Activated CD4-positive, alpha-beta T cell treated with anti-CD3 and anti-CD28 coated beads for 4 hours (primary cell): ENCODE data around the gene TPRKB.
"Not testable (repeated sequence)": the region's sequence is repeated elsewhere in the genome, so short reads cannot be mapped to it uniquely, and the experiment has no call there.

ENCODE experiments used
- DNase-seq, 2 donors: peaks; one replicate each; pipeline ENCODE4 v3.0.0-alpha.2; 2020

The TPRKB gene

DNA sequence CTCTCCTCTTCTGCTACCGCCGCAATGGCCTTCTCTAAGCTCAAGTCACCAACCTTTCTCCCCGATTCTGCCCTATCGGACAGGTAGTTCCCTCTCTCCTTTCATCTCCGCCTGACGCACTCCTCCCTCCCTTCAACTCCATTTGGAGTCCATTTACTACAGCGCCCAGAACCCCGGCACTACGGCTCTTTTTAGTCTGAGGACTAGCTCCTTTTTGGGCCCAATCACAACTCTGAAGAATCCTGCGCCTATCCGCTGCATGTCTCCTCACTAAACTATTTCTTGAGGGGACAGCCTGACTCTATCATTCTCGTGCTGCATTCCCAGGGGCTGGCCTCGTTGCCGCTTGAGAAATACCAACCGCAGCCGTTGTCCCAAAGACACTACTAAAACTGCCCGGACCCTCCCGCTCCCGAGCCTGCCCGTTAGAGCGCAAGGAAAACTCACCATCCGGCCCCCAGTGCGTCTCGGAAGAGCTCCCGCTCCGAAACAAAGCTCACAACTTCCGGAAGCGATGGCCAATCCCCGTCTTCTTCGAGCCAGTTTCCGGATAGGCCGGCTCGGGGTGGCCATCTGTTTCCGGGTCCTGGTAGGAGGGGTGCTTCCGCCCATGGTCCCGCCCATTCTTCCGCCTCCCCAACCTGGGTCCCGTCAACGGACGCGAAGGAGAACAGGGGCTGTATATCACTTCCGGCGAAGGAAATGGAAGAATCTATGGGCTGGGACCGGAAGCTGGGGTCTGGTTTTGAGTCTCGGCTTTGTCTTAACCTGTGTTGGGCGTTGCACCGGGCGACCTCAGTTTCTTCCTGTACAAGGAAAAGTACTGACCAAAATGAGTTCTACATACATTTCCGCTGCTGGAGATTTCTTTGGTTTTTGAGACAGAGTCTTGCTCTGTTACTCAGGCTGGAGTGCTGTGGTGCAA lies at the start of gene TPRKB:
Gene TPRKB, minus strand, starts transcription at position 491 of the 925 bp plus-strand sequence. CDS start 2,776 bp downstream, outside the sequence.
- DNase-seq = peak; percentile 92 to 94

DNA sequence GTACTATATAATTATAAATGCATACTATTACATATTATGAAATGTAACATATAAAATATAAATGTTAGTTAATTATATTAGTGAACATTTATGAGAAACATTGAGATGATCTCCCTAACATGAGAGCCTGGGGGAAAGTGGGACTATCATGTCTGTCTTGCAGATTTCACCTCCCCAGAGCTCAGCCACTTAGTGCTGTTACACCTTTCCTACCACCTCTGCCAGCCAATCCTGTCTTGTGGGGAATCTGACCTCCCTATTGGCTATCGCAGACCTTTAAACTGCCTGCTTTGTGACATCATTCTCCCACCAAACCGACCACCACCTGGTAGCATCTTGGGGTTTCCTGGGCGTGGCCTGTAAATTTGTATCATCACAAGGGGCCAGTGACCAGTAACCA lies 46.7 kb upstream of the TPRKB start, which contains the start of gene C2orf78:
Gene C2orf78, plus strand, starts transcription at position 301 of the 400 bp plus-strand sequence. CDS start 127 bp downstream, outside the sequence.
- DNase-seq = not testable (repeated sequence)

DNA sequence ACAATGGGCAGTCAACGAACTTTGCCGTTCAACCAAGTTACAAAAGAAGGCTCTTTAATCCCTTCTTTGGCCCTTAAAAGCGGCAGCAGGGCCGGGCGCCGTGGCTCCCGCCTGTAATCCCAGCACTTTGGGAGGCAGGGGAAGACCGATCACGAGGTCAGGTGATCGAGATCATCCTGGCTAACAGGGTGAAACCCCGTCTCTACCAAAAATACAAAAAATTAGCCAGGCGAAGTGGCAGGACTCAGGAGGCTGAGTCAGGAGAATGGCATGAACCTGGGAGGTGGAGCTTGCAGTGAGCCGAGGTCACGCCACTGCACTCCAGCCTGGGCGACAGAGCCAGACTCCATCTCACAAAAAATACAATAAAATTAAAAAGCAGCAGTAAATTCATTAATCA lies 46.3 kb upstream of the TPRKB start:
- DNase-seq = not testable (repeated sequence)

DNA sequence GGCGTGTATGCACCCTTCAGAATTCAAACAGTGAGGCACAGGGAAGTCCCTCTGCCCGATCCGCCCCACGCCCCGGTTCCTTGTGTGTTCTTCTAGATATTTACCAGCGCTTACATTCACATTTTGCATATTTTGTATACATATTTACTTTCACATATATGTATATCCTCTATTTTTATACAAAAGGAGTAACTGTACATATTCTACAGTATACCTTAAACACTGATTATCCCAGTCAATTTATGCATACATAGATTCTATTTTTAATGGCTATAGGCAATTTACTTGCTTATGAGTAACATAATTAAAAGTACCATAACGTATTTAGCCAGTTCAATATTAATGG lies 43.1 kb upstream of the TPRKB start:
- no peak for DNase-seq

DNA sequence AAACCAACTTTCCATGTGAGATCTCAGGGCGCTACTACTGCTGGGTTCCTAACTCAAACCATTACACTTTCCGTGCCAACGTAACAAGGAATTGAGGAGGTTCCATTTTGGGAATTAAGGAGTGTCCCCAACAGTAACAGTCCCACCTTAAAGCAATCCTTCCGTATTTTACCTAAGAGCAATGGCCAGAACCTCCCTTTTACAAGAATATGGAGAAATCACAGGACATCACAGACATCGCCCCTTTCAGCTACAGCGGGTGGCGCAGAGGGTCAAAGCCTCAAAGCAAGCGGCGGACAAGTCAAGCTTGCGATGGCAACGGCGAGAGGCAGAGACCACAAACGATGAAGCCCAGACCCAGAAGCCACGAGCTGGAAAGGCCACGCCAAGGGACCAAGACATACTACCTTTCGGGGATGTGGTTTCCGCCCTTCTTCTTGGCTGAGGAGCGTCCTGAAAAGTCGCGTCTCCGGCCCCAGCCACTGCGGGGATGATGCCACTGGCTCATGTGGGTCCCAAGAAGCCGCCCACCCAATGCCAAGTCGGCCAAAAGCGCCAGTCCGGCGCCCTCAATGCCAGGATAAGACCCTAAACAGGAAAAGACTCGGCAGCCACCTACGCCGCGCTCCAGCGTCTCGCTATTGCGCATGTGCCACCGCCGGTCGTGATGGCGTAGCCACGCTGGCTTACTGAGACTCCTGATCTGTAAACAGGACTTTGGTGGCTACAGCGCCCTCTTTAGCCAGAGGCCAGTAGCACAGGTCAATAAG lies 42.5 kb upstream of the TPRKB start, which contains the start of gene DUSP11:
Gene DUSP11, minus strand, starts transcription at position 637 of the 770 bp plus-strand sequence. Its CDS starts 129 bp downstream, at position 508.
- DNase-seq = peak; percentile 91 to 98

DNA sequence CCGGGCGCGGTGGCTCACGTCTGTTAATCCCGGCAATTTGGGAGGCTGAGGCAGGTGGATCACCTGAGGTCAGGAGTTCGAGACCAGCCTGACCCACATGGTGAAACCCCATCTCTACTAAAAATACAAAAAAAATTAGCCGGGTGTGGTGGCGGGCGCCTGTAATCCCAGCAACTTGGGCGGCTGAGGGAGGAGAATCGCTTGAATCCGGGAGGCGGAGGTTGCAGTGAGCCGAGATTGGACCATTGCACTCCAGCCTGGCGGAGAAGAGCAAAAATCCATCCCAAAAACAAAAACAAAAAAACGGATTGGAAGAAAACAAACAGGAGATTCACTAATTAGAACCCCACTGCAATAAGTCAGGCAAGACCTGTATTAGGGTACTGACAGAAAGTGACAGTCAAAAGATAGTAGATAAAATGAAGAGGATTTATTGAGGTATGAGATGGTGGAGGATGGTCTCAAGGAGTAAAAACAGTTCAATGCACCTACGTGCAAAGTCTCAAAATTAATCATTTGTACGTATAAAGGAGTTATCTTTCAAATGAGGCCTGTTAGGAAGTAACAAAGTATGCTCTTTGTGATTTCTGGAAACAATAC lies 41.8 kb upstream of the TPRKB start:
- DNase-seq = not testable (repeated sequence)

DNA sequence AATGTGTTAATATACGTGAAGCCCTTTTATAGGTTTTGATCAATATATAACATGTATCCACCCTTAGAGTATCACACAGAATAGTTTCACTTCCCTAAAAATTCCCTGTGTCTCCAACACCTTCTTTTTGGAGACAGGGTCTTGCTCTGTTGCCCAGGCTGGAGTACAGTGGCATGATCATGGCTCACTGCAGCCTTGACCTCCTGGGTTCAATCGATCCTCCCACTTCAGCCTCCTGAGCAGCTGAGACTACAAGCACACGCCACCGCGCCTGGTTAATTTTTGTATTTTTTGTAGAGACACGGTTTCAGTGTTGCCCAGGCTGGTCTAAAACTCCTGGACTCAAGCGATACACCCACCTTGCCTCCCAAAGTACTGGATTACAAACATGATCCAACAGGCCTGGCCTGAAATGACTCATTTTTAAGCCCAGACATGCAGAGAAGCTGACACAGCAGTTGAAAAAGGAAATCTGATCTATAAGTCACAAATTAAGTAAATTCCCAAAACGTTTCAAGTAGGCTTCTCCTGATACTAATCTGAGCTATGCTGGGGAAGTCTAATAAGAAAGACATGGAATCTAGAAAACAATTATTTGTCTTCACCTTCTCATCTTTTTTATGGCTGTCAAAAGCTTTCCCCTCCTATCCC lies 39.8 kb upstream of the TPRKB start:
- DNase-seq = no peak

DNA sequence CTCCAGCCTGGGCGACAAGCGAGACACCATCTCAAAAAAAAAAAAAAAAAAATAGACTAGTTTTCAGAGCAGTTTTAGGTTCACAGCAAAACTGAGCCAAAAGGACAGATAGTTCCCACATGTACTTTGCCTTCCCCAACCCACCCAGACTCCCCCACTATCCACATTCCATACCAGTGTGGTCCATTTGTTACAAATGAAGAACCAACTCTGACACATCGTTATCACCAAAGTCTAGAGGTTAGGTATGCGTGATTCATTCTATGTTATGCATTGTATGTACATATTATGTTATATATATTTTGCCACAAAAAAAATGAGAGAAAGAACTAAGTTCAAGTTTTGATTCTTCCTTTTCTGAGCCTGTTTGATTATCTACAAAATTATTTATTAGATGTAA lies 39.2 kb upstream of the TPRKB start:
- DNase-seq = no peak

DNA sequence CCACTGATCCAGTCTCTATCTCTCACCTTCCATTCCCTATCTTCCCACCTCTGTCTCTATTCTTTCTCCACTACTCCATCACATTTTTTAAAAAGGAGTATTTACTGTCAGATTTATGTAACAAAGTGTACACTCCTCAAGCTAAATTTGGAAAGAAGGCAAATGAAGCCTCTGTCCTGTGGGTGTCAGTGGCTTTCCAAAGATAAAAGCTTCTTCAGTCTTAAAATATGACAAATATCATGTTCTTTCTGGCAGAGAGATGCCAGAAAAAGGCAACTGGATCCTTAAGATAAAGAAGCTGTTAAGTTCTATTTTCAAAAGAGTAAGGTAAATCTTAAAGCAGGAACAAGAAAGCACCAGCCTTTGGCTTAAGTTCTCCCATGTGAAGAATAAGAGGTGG lies 35.7 kb upstream of the TPRKB start:
- DNase-seq = no peak

DNA sequence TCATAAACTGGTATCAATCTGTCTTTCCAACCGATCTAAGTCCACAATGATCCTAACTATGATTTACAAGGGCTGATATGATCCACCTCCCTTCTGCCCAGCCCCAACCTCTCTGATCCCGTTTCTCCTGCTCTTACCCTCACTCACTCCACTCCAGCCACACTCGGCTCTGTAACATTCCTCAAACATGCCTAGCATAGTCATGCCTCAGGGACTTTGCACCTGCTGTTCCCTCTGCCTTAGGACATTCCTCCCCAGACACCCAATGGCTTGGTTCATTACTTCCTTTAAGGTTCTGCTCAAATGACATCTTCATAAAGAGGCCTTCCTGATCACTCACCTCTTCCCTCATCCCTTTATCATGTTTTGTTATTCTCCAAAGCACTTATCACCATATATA lies 33.6 kb upstream of the TPRKB start:
- no peak for DNase-seq

DNA sequence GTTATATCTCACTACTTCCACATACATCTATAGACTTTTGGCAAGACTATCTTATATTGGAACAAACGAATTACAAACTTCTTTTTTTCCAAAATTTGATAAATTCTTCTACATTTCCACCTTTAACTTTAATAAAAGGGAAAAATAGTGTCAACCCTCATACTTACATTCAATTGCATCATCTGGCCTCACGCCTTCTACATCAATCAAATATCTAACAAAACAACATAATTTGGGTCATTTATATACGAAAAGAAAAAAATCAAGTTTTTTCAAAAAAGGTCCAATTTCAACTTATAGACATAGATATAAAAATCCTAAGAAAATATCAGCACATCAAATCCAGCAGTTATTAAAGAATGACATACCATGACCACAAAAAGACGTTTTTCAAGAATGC lies 29.8 kb upstream of the TPRKB start:
- DNase-seq = no peak

DNA sequence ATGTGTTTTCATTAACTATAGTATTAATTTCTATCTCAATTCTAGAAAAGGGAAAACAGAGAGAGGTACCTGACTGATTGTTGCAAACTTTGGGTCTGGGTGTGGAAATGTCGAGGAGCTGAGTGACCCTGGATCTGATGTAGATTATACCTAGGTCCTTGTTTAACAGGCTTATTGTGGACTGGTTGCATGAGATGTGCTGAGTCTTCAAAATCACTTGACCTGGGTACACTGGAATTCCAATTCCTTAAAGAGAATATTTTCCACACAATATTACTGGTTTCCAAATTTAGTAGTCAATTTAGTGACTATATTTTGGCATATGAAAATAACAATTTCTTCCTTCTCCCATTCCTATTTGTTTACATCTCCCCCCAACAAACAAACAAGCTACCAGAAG lies 29.2 kb upstream of the TPRKB start:
- DNase-seq = no peak

DNA sequence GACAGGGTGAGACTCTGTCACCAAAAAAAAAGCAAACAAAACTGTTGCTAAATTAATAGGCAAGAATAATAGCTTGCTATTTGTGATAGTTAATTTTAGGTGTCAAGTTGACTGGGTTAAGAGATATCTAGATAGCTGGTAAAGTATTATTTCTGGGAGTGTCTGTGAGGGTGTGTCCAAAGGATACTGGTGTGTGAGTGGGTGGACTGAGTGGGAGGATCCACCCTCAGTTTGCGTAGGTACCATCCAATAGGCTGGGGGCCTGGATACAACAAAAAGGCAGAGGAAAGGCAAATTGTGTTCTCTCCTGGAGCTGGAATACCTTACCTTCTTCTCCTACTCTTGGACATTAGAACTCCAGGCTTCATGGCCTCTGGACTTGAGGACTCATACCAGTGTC lies 27.8 kb upstream of the TPRKB start:
- DNase-seq = no peak

DNA sequence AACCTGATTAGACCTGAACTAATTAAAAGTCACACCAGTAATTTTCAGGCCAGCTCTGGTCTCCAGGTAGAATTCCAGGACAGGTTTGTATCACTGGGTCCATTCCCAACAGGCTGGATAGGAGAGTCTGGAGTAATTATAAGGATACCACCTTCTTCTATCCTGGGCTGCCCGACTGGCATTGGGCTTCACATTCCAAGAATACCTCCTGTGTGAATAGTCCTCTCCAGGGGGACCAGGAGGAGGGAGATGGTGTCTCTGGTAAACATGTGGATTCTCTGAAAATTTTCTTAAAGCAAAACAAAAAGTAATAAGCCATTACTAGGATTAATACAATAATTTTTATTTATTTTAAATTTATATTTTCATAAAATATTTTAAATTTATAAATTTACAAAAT lies 25.4 kb upstream of the TPRKB start:
- no peak for DNase-seq

DNA sequence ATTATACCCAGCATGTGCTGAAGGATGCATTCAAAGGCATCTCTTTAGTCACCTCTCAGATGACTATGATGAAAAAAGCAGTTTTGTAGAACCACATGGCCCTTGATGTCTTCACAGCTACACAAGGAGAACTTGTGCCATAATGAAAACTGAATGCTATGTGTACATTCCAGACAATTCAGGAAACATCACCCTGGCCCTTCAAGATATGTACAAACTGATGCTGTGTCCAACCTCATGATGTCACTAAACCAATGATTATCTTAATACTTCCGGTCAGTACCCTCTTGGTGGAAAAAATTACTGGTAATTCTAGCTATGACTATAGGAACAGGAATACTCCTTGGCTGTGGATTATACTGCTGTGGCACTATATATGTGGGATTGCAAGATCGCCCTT lies 22.8 kb upstream of the TPRKB start:
- DNase-seq = no peak

DNA sequence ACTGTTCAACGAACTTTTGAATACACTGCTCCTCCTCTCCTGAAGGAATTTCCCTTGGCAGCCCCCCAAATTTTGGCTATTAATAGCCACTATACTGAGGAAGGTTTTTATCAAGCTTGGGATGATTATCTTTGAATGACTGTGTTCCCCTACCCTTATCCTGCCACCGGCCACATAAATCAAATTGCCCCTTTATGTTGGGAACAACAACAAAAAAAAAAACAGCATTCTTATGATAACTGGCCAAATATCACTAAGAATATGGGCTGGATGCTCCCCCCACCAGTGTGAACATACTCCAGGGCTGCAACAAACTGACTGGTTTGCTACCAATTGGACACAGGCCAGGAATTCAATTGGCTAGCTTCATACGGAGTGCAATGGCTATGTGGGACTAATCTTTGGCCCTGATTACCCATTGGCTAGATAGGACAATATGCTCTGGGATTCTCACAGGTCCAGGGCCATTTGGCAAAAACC lies 22.2 kb upstream of the TPRKB start:
- DNase-seq = no peak

DNA sequence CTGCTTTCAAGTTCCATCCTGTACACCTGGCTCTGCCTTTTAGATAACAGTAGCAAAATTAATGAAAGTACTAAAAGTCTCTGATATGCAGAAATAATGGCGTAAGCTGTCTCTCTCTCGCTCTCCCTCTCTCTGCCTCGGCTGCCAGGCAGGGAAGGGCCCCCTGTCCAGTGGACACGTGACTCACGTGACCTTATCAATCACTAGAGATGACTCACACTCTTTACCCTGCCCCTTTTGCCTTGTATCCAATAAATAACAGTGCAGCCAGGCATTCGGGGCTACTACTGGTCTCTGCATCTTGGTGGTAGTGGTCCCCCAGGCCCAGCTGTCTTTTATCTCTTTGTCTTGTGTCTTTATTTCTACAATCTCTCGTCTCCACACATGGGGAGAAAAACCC lies 17.2 kb upstream of the TPRKB start:
- DNase-seq = not testable (repeated sequence)

DNA sequence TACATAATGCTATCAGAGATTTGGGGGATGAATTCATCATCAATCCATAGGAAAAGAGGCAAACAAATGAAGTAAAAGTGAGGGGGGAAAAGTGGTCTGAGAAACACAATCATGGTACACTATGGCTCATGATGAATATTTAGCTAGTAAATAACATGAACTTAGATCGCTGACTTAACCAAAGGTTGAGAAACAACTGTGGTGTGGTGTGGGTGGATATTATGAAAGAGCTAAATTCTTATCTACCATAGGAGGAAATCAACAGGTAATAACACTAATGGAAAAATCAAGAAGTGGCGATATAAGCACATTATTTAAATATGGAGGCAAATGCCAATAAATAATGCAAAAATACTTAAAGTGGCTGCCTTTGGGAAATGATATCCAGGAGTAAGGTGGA lies 12.2 kb upstream of the TPRKB start:
- DNase-seq = no peak

DNA sequence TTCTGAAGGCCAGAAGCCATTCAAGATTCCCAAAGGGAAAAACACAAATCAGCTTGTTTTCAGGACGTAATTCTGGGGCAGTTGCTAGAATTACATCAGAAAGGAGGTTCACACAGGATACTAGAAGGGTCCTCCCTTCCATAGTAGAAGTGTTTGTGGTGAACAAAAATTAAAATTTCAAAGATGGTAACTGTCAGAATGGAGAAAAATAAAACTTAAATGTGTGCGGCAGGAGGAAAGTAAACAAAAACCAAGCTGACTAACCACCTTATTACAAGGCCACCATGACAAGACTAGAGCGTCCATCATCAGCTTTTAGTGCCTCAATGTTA lies 9.7 kb upstream of the TPRKB start:
- DNase-seq = no peak

DNA sequence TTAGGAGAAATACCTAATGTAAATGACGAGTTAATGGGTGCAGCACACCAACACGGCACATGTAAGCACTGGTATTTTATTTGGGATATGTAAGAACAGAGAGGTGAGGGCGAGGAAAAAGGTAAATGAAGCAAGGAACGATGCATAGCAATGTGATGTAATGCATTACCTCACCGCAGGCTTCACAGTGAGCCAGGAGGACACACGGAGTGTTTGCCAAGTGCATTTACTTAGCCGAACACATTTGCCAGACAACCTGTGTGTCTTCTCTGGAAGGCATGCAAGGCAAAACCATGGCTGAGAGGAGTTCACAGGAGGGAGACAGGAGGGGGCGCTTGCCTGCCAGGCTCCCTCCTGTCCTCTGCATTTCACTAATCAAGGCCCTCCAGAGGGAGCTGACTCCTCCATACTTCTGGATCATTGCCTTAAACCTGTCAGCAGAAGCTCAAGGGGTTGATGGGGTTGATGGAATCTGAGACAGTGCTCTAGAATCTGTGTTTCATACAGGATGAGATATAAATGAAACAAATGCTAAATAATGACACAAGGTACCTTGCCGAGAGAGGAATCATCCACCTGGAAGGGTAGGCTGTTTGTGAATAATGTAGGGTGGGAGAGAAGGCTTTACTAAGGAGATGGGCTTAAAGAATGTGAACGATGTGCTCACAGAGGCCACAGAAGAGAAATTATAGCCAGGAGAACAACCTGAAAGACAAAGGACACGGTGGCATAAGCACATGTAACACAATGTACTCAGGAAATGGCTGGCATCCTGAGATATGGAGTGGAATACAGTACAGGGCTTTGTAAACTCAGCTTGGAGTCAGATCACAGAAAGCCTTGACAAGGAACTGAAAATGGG lies 9.1 kb upstream of the TPRKB start:
- no peak for DNase-seq

DNA sequence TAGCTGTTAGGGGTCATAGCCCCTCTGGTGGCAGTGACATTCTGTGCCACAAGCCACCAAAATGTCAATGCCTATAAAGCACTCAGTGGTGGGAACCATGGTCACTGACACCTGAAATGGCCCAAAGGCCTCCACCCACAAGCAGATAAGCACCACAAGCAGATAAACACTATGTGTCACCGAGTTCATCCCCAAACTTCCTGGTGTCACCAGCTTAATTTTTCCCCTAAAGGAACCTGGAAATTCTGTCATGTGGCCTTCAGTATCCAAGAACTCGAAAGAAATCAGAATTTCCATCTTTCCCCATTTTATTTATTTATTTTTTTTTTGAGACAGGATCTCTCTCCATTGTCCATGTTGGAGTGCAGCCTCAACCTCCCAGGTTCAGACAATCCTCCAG lies 3.6 kb upstream of the TPRKB start:
- no peak for DNase-seq

DNA sequence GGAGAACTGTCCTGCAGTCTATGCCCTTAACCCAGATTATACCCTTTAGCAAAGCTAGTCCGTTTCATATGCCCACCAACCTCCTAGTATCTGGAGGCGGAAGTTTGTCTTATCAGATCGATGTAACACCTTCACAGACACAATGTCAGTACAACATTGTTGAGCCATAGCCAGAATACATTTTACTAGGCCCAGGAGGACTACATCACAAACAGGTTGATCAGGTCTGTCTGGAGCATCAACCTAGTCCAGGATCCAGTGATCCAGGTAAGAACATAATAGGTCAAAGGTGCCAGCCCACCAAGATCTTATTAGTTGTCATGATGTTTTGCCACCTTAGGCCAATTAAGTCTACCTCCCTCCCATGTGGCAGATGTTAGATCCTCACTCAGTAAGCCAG lies 2.0 kb upstream of the TPRKB start:
- DNase-seq = no peak
